NCI-H2107 (cell line): ENCODE results near the gene NSMF.
"Not testable (repeated sequence)": the region's sequence is repeated elsewhere in the genome, so short reads cannot be mapped to it uniquely, and the experiment has no call there.

ENCODE experiments used
- DNase-seq: peaks from one replicate; lab custom pipeline; 2025; lab: John Stamatoyannopoulos, UW

Gene NSMF

DNA sequence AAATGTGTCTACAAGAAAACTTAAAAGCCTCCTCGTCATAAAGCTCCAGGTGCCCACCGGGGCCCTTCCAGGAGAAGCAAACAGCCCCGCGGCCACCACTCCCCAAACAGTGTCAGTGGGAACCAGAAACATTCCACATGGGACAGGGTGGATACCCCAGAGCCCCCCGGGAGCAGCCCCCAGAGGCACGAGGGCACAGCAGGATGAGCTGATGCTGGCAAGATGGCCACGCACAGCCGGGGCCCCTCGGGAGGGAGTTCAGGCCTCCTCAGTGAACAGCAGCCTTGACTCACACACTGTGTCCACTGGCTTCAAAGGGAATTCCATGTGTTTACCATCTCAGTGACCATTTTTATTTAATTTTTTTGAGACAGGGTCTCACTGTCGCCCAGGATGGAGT lies 46.7 kb downstream of the NSMF start:
- no peak for DNase-seq

DNA sequence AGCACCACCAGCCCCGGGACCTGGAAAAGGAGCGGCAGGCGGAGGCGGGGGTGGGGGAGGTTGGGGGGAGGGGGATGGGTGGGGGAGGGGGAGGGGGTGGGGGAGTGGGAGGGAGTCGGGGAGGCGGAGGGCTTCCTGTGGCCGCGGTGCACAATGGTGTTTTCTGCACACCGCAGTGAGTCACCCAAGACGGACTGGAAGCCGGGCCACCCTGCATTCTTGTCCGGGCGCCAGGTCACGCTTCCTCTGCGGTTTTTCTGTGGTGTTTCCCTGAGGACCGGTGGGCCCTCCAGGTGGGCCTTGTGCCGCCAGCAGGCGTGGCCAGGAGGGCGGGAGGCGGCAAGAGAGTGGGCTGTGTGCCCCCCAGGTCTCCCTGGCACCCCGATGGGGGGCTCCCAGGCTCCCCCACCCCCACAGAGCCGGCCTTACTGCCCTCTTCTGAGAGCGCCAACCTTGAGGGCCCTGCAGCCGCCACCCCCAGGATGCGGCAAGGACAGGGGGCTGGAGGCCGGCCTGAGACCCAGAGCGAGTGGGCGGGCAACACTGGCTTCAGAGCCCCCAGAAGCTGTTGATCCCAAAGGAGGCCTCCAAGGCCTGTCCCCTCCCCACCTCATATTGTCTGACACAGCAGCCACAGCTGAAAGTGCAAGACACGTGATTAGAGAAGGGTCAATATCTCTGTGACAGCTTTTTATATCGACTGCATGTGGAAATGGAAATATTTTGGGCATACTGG lies 47.3 kb downstream of the NSMF start:
- peak; percentile 7 for DNase-seq

DNA sequence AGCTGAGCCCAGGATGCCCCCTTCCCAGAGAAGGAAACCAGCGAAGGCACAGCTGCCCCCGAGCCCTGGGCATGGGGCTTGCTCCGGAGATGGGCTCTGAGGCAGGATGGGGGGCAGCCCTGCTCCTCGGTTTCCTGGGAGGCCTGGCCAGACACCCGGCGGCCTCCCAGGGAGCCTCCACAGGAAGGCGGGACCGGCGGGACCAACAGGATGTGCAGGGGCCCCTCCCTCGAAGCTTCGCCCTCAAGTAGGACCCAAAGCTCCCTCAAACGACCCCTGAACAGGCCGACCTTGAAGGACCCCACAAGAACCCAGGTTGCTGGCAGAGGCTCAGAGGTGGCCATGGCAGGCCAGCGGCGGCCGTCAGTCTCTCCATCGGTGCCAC lies 47.9 kb downstream of the NSMF start:
- DNase-seq, result no peak

DNA sequence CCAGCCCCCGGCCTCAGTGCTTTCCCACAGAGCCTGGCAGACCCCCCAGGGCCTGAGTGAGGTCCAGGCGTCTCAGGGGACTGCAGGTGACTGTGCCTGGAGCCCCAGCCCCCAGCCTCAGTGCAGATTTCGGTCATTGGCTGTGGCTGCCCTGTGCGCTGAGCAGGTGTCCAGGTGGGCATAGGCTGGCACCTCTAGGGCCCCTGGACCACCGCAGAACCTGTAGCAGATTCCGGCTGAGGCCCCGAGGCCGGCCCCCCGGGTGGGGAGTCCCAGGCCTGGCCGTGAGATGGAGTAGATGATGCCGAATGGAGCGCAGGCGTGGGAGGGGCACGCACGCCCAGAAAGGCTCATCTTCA lies 48.3 kb downstream of the NSMF start:
- DNase-seq, result no peak

DNA sequence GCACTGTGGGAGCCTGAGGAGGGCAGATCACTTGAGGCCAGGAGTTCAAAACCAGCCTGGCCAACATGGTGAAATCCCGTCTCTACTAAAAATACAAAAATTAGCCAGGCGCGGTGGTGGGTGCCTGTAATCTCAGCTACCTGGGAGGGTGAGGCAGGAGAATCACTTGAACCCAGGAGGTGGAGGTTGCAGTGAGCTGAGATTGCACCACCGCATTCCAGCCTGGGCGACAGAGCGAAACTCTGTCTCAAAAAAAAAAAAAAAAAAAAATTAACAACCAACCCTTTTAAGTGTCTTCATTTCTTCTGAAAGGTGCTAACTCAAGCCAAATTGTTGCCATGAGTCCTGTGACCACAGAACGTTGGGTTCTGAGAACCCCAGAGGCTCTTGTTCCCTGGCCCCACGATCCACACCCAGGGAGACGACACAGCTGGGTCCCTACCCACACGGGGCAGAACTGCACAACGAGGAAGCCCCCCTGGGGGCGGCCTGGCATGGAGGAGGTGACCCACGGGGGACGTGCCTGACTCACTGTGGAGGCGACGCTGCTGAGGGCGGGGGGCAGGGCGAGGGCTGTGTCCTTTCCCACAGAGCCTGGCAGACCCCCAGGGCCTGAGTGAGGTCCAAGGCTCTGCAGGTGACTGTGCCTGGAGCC lies 48.8 kb downstream of the NSMF start:
- DNase-seq, result not testable (repeated sequence)

DNA sequence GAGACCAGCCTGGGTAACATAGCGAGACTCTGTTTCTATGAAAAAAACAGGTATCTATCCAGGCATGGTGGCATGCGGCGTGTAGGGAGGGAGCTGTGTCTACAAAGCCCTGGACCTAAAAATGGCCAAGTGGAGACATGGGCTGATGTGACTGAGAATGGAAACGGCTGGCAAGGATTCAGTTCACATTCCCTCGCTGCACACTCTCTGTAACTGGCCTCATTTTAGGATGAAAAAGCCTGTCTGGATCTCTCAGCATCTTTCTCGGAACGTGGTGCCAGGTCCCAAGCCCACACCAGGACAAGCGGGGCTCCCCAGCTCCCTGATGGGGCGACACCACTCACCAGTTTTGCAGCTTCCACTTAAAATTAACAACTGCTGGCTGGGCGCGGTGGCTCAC lies 49.6 kb downstream of the NSMF start:
- DNase-seq, result no peak

DNA sequence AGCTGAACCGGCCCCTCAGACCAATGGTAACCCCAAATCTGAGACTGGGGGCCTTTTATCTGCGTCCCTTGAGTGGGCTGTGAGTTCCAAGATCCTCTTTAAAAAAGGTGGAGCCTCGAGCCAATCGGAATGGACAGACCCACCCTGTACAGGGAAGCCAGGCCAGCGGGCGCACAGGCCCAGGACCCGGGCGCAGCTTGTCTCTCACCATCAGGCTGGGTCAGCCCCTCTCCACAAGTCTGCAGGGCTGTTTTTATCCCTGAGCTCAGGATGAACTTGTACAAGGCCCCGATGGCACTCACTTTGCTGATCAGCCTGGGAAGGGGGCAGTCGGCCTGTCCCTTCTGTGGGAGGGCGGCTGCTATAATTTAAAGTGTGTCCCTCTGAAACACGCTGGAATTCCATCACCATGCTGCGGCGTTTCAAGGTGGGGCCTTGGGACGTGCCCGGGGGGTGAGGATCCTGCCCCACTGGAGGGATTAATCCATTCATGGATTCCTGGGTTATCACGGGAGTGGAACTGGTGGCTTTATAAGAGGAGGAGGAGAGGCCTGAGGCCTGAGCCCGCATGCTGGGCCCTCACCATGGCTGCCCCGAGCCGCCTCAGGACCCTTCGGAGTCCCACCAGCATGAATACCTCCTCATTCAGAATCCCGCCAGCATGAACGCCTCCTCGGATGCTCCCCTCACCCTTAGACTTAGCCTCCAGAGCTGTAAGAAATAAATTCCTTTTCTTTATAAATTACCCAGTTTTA lies 50.3 kb downstream of the NSMF start:
- no peak for DNase-seq

DNA sequence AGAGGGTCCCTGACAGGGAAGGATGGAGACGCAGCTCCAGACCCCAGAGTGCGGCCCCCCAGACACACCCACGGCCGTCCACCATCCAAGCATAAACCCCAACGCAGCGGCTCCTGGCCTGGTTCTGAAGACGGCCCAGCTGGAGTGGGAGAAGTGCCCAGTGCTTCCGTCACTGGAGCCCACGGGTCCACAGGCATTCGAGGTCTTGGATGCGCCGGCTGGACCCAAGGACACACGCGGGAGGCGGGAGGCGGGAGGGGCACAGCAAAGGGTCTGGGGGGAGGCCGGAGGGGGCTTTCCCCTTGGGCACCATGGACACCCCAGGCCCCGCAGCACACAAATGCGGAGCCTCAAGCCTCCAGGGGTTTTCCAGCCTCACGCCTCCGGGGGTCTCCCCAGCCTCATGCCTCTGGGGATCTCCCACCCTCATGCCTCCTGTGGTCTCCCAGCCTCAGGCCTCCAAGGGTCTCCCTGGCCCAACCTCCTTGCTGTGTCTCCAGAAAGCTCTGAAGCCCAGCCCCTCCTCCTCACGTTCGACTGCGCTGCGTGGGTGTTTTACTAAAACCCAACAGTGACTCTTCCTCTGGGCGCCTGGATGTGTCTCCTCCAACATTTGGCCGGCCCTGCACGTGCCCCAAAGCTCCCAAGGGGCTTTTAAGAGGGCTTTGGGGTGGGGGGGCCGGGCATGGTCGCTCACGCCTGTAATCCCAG lies 51.4 kb downstream of the NSMF start:
- no peak for DNase-seq

DNA sequence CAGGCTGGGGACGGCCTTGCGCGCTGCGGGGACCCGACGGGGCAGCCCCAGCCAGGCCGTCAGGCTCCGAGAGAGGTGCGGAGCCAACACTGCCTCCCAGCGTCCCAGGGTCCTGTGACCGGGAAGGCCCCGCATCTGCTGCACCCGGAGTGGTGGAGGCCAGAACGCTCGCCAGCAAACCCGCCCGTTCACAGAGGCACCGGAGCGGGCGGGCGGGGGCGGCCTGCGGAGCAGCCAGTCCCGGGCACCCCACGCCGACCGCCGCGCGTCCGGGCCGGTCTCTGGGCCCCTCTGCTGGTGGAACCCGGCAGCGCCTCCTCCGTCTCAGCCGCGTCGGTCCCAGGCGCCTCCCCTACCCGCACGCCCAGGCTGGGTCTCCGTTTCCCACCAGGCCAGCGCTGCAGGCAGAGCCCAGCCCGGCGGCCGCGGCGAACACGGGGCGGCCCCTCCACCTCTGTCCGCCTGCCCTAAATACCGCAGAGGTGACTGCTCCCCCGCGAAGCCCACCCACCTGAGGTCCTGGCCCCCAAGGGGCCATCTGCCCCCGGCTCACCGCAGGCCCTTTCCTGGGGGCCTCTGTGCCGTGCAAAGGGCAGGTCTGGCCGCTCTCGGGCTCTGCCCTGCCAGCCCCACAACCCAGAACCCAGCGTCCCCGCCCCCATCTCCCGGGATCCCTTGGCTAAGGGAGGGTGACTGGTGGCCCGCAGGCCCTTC lies 52.1 kb downstream of the NSMF start:
- peak; percentile 45 for DNase-seq

DNA sequence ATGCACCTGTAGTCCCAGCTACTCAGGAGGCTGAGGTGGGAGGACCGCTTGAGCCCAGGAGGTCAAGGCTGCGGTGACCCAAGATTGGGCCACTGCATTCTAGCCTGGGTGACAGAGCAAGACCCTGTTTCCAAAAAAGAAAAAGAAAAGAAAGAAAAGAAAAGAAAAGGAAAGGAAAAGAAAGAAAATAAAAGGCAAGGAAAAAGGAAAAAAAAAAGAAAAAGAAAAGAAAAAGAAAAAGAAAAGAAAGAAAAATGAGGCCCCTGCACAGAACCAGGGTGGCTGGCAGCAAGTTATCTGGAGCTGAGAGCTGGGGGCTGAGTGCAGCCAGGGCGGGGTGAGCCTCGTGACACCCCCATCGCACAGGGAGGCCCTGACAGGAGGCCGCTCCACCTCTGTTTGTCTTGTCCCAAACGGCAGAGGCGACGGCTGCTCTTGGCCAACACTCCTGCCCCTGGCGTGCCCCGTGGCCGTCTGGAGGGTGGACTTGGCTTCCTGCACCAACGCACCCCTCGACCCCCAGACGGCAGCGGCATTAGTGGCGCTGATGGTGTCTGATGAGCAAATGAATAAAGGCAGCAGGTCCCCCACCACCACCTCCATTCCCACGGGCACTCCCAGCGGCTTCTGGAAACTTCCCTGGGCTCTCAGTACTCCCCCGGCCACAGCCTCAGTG lies 52.9 kb downstream of the NSMF start:
- DNase-seq, result no peak

DNA sequence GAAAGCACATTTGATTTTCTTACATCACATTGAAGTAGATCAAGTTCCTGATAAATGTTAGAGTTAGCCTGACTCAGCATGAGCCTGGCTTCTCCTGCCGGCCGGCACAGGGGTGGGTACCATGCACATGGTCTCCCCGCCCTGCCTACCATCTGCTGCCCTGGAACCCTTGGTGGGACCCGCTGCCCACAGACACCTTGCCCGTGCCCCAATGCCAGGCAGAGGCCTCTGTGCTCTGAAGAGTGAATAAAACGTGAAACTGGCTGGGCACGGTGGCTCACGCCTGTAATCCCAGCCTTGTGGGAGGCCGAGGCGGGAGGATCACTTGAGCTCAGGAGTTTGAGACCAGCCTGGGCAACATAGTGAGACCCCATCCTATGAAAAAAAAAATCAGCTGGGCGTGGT lies 53.5 kb downstream of the NSMF start:
- DNase-seq, result no peak

DNA sequence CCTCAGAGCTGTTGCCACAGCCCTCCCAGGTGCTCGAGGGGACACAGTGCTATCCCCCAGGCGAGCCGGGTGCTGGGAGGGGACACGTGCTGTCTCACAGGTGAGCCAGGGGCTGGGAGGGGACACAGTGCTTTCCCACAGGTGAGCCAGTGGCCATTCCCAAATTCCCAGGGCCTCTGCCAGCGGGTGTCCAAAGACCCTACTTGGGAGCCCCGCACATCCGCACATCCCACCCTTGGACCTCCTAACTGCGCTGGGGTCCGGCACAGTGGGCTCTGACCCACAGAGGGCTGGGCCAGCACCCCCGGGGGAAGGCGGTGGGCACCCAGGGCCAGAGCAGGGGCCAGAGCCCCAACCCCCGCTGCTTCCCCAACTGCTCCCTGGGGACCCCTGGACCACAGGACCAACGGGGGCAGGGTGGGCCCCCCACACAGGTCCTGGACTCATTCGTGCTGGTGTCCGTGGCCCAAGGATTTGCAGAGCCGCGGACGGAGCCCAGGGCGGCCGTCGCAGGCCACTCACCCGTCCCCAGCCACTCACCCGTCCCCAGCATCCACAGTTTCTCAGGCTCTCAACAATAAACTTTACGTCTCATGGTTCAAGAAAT lies 54.1 kb downstream of the NSMF start:
- DNase-seq, result no peak

DNA sequence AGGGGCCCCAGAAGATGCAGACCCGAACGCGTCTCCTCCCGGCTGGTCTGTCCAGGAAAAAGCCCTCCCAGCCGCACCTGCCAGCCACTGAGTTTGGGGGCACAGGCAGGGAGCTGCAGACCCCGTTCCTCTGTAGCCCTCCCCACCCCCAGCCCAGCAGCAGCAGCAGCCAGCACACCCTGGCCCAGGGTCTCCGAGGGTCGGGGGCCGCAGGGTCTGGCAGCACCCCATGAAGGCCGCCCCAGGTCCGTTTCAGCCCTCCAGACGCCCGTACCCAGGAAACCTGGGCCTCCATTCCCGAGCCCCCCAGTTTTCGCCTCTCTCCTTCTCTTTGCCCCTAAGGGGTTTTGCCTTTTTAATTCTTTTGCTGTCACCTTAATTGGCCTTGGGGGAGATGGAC lies 55.9 kb downstream of the NSMF start:
- DNase-seq, result no peak

DNA sequence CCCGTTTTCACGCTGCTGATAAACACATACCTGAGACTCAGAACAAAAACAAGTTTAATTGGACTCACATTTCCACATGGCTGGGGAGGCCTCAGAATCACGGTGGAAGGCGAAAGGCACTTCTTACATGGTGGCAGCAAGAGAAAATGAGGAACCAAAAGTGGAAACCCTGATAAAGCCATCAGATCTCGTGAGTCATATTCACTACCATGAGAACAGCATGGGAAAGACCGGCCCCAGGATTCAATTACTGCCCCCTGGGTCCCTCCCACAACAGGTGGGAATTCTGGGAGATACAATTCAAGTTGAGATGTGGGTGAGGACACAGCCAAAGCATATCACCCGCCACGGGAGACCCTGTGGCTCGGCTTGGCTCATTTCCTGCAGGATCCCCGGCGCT lies 56.4 kb downstream of the NSMF start:
- DNase-seq, result no peak

DNA sequence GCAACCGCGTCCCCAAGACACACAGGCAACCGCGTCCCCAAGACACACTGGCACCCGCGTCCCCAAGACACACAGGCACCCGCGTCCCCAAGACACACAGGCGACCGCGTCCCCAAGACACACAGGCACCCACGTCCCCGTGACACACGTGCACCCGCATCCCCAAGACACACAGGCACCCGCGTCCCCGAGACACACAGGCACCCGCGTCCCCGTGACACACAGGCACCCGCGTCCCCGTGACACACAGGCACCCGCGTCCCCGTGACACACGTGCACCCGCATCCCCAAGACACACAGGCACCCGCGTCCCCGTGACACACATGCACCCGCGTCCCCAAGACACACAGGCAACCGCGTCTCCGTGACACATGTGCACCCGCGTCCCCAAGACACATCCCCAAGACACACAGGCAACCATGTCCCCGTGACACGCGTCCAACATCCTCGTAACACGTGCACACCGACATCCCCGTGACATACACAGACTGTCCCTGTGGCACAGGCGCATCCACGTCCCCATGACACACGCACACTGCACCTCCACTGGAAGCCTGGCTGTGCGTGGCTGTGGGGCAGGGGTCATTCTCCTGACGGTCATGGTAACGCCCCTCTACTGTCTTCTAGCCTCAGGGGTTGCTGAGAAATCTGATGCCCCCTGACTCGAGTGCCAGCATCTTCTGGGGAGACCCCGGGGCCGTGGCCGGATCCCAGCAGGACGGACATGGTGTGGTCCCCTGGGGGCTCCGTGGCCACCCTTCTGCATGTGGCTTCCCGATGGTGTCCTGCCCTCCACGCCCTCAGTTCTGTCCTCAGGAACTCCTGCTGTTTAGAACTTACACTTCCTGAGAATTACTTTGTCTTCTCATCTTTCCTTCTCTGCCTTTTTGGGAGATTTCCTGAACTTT lies 60.3 kb downstream of the NSMF start:
- no peak for DNase-seq

DNA sequence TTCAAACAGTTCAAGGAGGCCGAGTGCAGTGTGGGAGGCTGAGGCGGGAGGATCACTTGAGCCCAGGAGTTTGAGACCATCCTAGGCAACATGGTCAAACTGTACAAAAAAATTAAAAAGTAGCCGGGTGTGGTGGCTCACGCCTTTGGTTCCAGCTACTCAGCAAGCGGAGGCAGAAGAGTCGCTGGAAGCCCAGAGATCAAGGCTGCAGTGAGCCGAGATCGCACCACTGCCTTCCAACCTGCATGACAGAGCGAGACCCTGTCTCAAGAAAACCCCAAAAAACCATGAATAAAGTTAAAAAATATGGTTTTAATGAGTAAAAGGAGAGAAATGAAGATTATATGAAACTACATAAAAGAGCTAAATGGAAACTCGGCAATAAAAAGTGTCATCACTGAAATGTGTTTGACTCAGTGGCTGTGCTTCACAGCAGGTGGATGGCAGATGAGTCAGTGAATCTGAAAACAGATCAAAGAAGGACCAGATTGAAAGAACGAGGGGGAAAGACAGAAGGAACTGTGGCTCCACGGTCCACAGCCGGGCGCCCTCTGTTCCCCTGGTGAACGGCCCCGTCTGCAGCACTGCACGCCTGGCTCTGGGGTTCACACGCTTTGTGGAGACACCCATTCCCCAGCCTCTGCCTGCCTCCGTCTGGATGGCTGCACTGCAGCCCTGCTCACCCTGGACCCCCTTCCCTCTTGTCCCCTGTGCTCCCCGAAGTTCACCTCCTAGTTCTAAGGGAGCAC lies 61.3 kb downstream of the NSMF start:
- no peak for DNase-seq
